HEK293T (cell line): ENCODE data around the gene TBX2.
"Not testable (repeated sequence)": the region's sequence is repeated elsewhere in the genome, so short reads cannot be mapped to it uniquely, and the experiment has no call there.

Experiments used
- CTCF ChIA-PET: fragments of 350-600 bp; formaldehyde crosslinking; extraction: SDS; loops from one replicate; lab custom pipeline; 2021; ENCODE audit warnings: antibody characterized with exemption, inconsistent platforms; lab: Yijun Ruan, JAX
- POLR2A ChIA-PET: fragments of 350-600 bp; formaldehyde crosslinking; extraction: SDS; loops from one replicate; lab custom pipeline; 2020; ENCODE audit warnings: antibody characterized with exemption, inconsistent platforms; lab: Yijun Ruan, JAX
- DNase-seq: peaks from one replicate; pipeline ENCODE4 v3.0.0; 2012; ENCODE audit warnings: mixed read lengths; ENCODE audit errors: extremely low spot score
- ARNT ChIP-seq: fragments of 450-650 bp; IDR thresholded peaks from 2 replicates; pipeline ENCODE4 v1.6.1; 2017; ENCODE audit warnings: mild to moderate bottlenecking
- BHLHE40 ChIP-seq: fragments of 450-650 bp; IDR thresholded peaks from 2 replicates; pipeline ENCODE4 v1.6.1; 2016; ENCODE audit warnings: mild to moderate bottlenecking, moderate library complexity, borderline replicate concordance
- CTBP1 ChIP-seq: fragments of 450-650 bp; IDR thresholded peaks from 2 replicates; pipeline ENCODE4 v1.6.1; 2016; ENCODE audit warnings: borderline replicate concordance
- ELF4 ChIP-seq: fragments of 450-650 bp; IDR thresholded peaks from 2 replicates; pipeline ENCODE4 v1.6.1; 2017; ENCODE audit warnings: antibody characterized with exemption
- FOXA1 ChIP-seq: fragments of 450-650 bp; IDR thresholded peaks from 2 replicates; pipeline ENCODE4 v1.6.1; 2016; ENCODE audit warnings: mild to moderate bottlenecking
- FOXK2 ChIP-seq: fragments of 450-650 bp; IDR thresholded peaks from 2 replicates; pipeline ENCODE4 v1.6.1; 2016; ENCODE audit warnings: mild to moderate bottlenecking
- FOXM1 ChIP-seq: fragments of 450-650 bp; IDR thresholded peaks from 2 replicates; pipeline ENCODE4 v1.6.1; 2017; ENCODE audit warnings: mild to moderate bottlenecking, borderline replicate concordance
- HDGF ChIP-seq: fragments of 450-650 bp; IDR thresholded peaks from 2 replicates; pipeline ENCODE4 v1.6.1; 2017; ENCODE audit warnings: antibody characterized with exemption, borderline replicate concordance
- L3MBTL2 ChIP-seq: fragments of 450-650 bp; conservative IDR thresholded peaks from 2 replicates; pipeline ENCODE4 v1.6.1; 2016; ENCODE audit warnings: mild to moderate bottlenecking
- LEF1 ChIP-seq: fragments of 450-650 bp; IDR thresholded peaks from 2 replicates; pipeline ENCODE4 v1.6.1; 2017; ENCODE audit warnings: mild to moderate bottlenecking, borderline replicate concordance
- NFRKB ChIP-seq: fragments of 450-650 bp; IDR thresholded peaks from 2 replicates; pipeline ENCODE4 v1.6.1; 2016; ENCODE audit warnings: mild to moderate bottlenecking, moderate library complexity
- PKNOX1 ChIP-seq: fragments of 450-650 bp; IDR thresholded peaks from 2 replicates; pipeline ENCODE4 v1.6.1; 2016
- SP1 ChIP-seq: fragments of 450-650 bp; IDR thresholded peaks from 2 replicates; pipeline ENCODE4 v1.6.1; 2017
- SUZ12 ChIP-seq: fragments of 450-650 bp; IDR thresholded peaks from 2 replicates; pipeline ENCODE4 v1.6.1; 2016; ENCODE audit warnings: mild to moderate bottlenecking
- TARDBP ChIP-seq: fragments of 450-650 bp; IDR thresholded peaks from 2 replicates; pipeline ENCODE4 v1.6.1; 2016
- ZNF384 ChIP-seq: fragments of 450-650 bp; IDR thresholded peaks from 2 replicates; pipeline ENCODE4 v1.6.1; 2016

The TBX2 gene

GRCh38 chr17:61425682-61426481 is 26.2 kb downstream of the TBX2 start:
- TF ChIP-seq BHLHE40 (no peak), NFRKB (no peak), PKNOX1 (no peak), SP1 (no peak), FOXK2 (no peak), TARDBP (no peak), LEF1 (no peak), ZNF384 (no peak), ELF4 (no peak), FOXA1 (no peak), L3MBTL2 (no peak)
- no peak for DNase-seq
- ChIA-PET POLR2A (interaction anchor here (1.2 to 1.4 kb wide), 2 partner anchors 42 to 125 kb away, joined by 3 to 4 read pairs; no protein-coding TSS in a partner anchor), CTCF (interaction anchor here (0.6 to 1.1 kb wide), 4 partner anchors 60 to 157 kb away, joined by 3 to 4 read pairs (median 3); no protein-coding TSS in a partner anchor)

- TF ChIP-seq SUZ12 (no peak), CTBP1 (no peak), ARNT (no peak), ZNF384 (no peak), BHLHE40 (no peak), TARDBP (no peak), FOXA1 (no peak), HDGF (no peak), SP1 (no peak), PKNOX1 (no peak), L3MBTL2 (no peak), ELF4 (no peak), LEF1 (no peak), FOXM1 (no peak), NFRKB (no peak), FOXK2 (no peak)
- POLR2A ChIA-PET = interaction anchor here (1.2 kb wide), 1 partner anchor 124 kb away, joined by 3 read pairs; no protein-coding TSS in a partner anchor
- CTCF ChIA-PET = interaction anchor here (0.6 to 1.3 kb wide), 7 partner anchors 11 to 156 kb away, joined by 3 to 6 read pairs (median 3); no protein-coding TSS in a partner anchor
- DNase-seq = no peak
Observed at GRCh38 chr17:61426482-61427304, 27.1 kb downstream of the TBX2 start.

GRCh38 chr17:61427567-61427966 is 27.9 kb downstream of the TBX2 start:
- no peak for TF ChIP-seq PKNOX1
- no peak for TF ChIP-seq SUZ12
- TF ChIP-seq L3MBTL2 = no peak
- TF ChIP-seq FOXA1 = no peak
- TF ChIP-seq TARDBP = no peak
- no peak for TF ChIP-seq BHLHE40
- TF ChIP-seq FOXK2 = no peak
- POLR2A ChIA-PET = no interaction called here
- DNase-seq = no peak
- CTCF ChIA-PET = interaction anchor here (0.6 to 1.3 kb wide), 4 partner anchors 10 to 410 kb away, joined by 3 to 6 read pairs (median 3); no protein-coding TSS in a partner anchor

- CTCF ChIA-PET = no interaction called here
- POLR2A ChIA-PET = no interaction called here
- DNase-seq = no peak
- no peak for TF ChIP-seq FOXM1
- no peak for TF ChIP-seq ARNT
- TF ChIP-seq FOXA1 = no peak
- no peak for TF ChIP-seq ELF4
- TF ChIP-seq CTBP1 = no peak
Observed at GRCh38 chr17:61429274-61429673, 29.6 kb downstream of the TBX2 start.

- CTCF ChIA-PET, DNase-seq, POLR2A ChIA-PET: not testable (repeated sequence)
Observed at GRCh38 chr17:61429831-61430230, 30.2 kb downstream of the TBX2 start.

- TF ChIP-seq ZNF384 = peak; percentile 70; the same call in 1 of the 2 replicates
- TF ChIP-seq HDGF = no peak
- ChIA-PET CTCF (no interaction called here), POLR2A (no interaction called here)
- no peak for DNase-seq
Observed at GRCh38 chr17:61431594-61432311, 32.1 kb downstream of the TBX2 start.
